Neuronal stem cell (in vitro differentiated cells): ENCODE results near the gene KLK12.

Experiments
- DNase-seq: peaks from one replicate; pipeline ENCODE4 v3.0.0-alpha.2; 2013; ENCODE audit warnings: low spot score
- H2AFZ ChIP-seq: one replicate; pipeline ENCODE4 v1.6.1; 2013; ENCODE audit warnings: mild to moderate bottlenecking, low read length, inconsistent platforms
- H2AK5ac ChIP-seq: 2 replicates; pipeline ENCODE4 v1.6.1; 2013; ENCODE audit warnings: low read depth, mild to moderate bottlenecking, inconsistent platforms, low read length, moderate library complexity, mixed read lengths
- H2BK120ac ChIP-seq: 2 replicates; pipeline ENCODE4 v1.6.1; 2013; ENCODE audit warnings: low read depth, mild to moderate bottlenecking, inconsistent platforms, low read length, moderate library complexity, mixed read lengths
- H2BK12ac ChIP-seq: one replicate; pipeline ENCODE4 v1.6.1; 2013; ENCODE audit warnings: low read length, inconsistent platforms
- H2BK15ac ChIP-seq: 2 replicates; pipeline ENCODE4 v1.6.1; 2013; ENCODE audit warnings: mild to moderate bottlenecking, low read length, inconsistent platforms, mixed read lengths
- H2BK5ac ChIP-seq: one replicate; pipeline ENCODE4 v1.6.1; 2013; ENCODE audit warnings: inconsistent platforms, mild to moderate bottlenecking, low read length, moderate library complexity
- H3K14ac ChIP-seq: one replicate; pipeline ENCODE4 v1.6.1; 2013; ENCODE audit warnings: low read length, inconsistent platforms
- H3K18ac ChIP-seq: 2 replicates; pipeline ENCODE4 v1.6.1; 2013; ENCODE audit warnings: low read length, inconsistent platforms
- H3K23ac ChIP-seq: 2 replicates; pipeline ENCODE4 v1.6.1; 2013; ENCODE audit warnings: low read depth, mild to moderate bottlenecking, mixed read lengths, low read length, inconsistent platforms; ENCODE audit not compliant: poor library complexity
- H3K27ac ChIP-seq: replicated peaks from 3 replicates; pipeline ENCODE4 v1.5.1; 2013; ENCODE audit warnings: low read length, inconsistent platforms
- H3K27me3 ChIP-seq, 3 experiments: 2 replicates each; pipeline ENCODE4 v1.6.1; 2013; ENCODE audit warnings: low read length in 3 of 3, mild to moderate bottlenecking in 2 of 3, inconsistent platforms in 1 of 3, low read depth in 1 of 3, mixed read lengths in 1 of 3, moderate library complexity in 1 of 3; ENCODE audit not compliant: control insufficient read depth in 3 of 3, insufficient read depth in 3 of 3
- H3K36me3 ChIP-seq, 2 donors: replicated peaks in 1 of 2; 2 replicates each; pipeline ENCODE4 v1.6.1; 2013; ENCODE audit warnings: low read length in 2 of 2; ENCODE audit not compliant: control insufficient read depth in 2 of 2, insufficient read depth in 2 of 2
- H3K4ac ChIP-seq: 2 replicates; pipeline ENCODE4 v1.6.1; 2013; ENCODE audit warnings: inconsistent platforms, mild to moderate bottlenecking, low read length, moderate library complexity
- H3K4me1 ChIP-seq, 2 donors: 1 replicate in 1 of 2; 2 replicates in 1 of 2; pipeline ENCODE4 v1.6.1; 2013; ENCODE audit warnings: low read length in 2 of 2, low read depth in 1 of 2; ENCODE audit not compliant: control insufficient read depth in 2 of 2, insufficient read depth in 1 of 2
- H3K4me2 ChIP-seq: one replicate; pipeline ENCODE4 v1.6.1; 2013; ENCODE audit warnings: mild to moderate bottlenecking, low read length, inconsistent platforms; ENCODE audit not compliant: insufficient read depth, poor library complexity, severe bottlenecking
- H3K4me3 ChIP-seq, 2 donors: 2 replicates each; pipeline ENCODE4 v1.5.1; 2013; ENCODE audit warnings: low read length in 2 of 2, mild to moderate bottlenecking in 2 of 2, inconsistent platforms in 1 of 2, moderate library complexity in 1 of 2
- H3K79me1 ChIP-seq: one replicate; pipeline ENCODE4 v1.6.1; 2013; ENCODE audit warnings: low read depth, mild to moderate bottlenecking, inconsistent platforms, low read length, moderate library complexity
- H3K9ac ChIP-seq: one replicate; pipeline ENCODE4 v1.6.1; 2013; ENCODE audit warnings: mild to moderate bottlenecking, low read depth, low read length, inconsistent platforms; ENCODE audit not compliant: poor library complexity
- H3K9me3 ChIP-seq, 2 donors: replicated peaks in 1 of 2; 2 replicates each; pipeline versions ENCODE3 to v1.6.1; 2013; ENCODE audit warnings: low read length in 2 of 2, mild to moderate bottlenecking in 2 of 2, inconsistent platforms in 1 of 2, low read depth in 1 of 2, mixed read lengths in 1 of 2, moderate library complexity in 1 of 2; ENCODE audit not compliant: control insufficient read depth in 2 of 2, insufficient read depth in 1 of 2
- H4K8ac ChIP-seq: one replicate; pipeline ENCODE4 v1.6.1; 2013; ENCODE audit warnings: low read depth, mild to moderate bottlenecking, inconsistent platforms, low read length, moderate library complexity
- H4K91ac ChIP-seq: one replicate; pipeline ENCODE4 v1.6.1; 2013; ENCODE audit warnings: low read length, low read depth, mild to moderate bottlenecking, inconsistent platforms; ENCODE audit not compliant: poor library complexity
- WGBS, 2 donors: extraction: QIAGEN DNeasy Blood & Tissue Kit; methylation state at CpG; one replicate each; pipeline ENCODE4 v1.1.7; 2013; ENCODE audit warnings: missing lambda C conversion rate in 2 of 2, mixed read lengths in 1 of 2; ENCODE audit not compliant: insufficient read length in 2 of 2, insufficient replicate concordance in 1 of 2; ENCODE audit errors: extremely low coverage in 2 of 2; 5-methylcytosine and 5-hydroxymethylcytosine counted together

Gene KLK12

GRCh38 chr19:51070334-51071094 is 35.7 kb upstream of the KLK12 start:
- Histone ChIP-seq H3K18ac (no peak overlapping the region), H3K27me3 (peaks cover 0 to 29% (median 8%) of the 10 kb centered on the region in 3 experiments), H3K4me3 (no peak overlapping the region), H3K27ac (no peak overlapping the region), H2BK15ac (no peak overlapping the region), H2AK5ac (no peak overlapping the region), H2BK120ac (no peak overlapping the region), H3K79me1 (no peaks in the 10 kb centered on the region), H3K36me3 (no peaks in the 10 kb centered on the region), H2AFZ (no peak overlapping the region), H3K9me3 (no peaks in the 10 kb centered on the region), H2BK5ac (no peak overlapping the region), H3K4me2 (no peak overlapping the region), H3K23ac (no peak overlapping the region), H3K4me1 (no peaks in the 10 kb centered on the region), H3K9ac (no peak overlapping the region), H4K91ac (no peak overlapping the region), H3K4ac (no peak overlapping the region), H4K8ac (no peak overlapping the region), H3K14ac (no peak overlapping the region), H2BK12ac (no peak overlapping the region)
- WGBS, 2 donors: no CpG with 5 or more reads among the region's 5 CpGs
- DNase-seq: no peak

- 100% methylated on average over 1 of the region's 7 CpGs; no CpG with 5 or more reads in 1 of the 2 donors for WGBS, 2 donors
- no peak overlapping the region for H3K9ac ChIP-seq
Observed at GRCh38 chr19:51066393-51067186, 31.8 kb upstream of the KLK12 start.

GRCh38 chr19:51065221-51065960 is 30.6 kb upstream of the KLK12 start:
- no peak overlapping the region for H3K9ac ChIP-seq
- peaks cover 3% of the 10 kb centered on the region in 2 donors for H3K4me1 ChIP-seq
- H2BK12ac ChIP-seq: no peak overlapping the region
- no peak overlapping the region for H3K27ac ChIP-seq
- peak overlapping the region; percentile 71 for H2AFZ ChIP-seq
- peak overlapping the region; percentile 23 for H3K23ac ChIP-seq
- H3K14ac ChIP-seq: no peak overlapping the region
- no peak overlapping the region for H4K91ac ChIP-seq
- H2BK15ac ChIP-seq: no peak overlapping the region
- no peaks in the 10 kb centered on the region for H3K9me3 ChIP-seq
- no peak for DNase-seq
- H2AK5ac ChIP-seq: no peak overlapping the region
- peak overlapping the region; percentile 55 for H3K4me2 ChIP-seq
- no peaks in the 10 kb centered on the region for H3K79me1 ChIP-seq
- H3K4me3 ChIP-seq: peak overlapping the region in 1 of 2 donors; percentile 68
- H2BK120ac ChIP-seq: no peak overlapping the region
- H3K36me3 ChIP-seq: no peaks in the 10 kb centered on the region
- no peak overlapping the region for H4K8ac ChIP-seq
- no CpG with 5 or more reads among the region's 25 CpGs for WGBS, 2 donors
- H3K18ac ChIP-seq: no peak overlapping the region
- no peak overlapping the region for H3K4ac ChIP-seq
- H2BK5ac ChIP-seq: no peak overlapping the region
- H3K27me3 ChIP-seq: peaks cover 0 to 39% (median 17%) of the 10 kb centered on the region in 3 experiments

More at GRCh38 chr19:51066393-51067186, 31.8 kb upstream of the KLK12 start:
- no peaks in the 10 kb centered on the region for H3K79me1 ChIP-seq
- no peak overlapping the region for H3K27ac ChIP-seq
- no peak overlapping the region for H2AK5ac ChIP-seq
- H3K18ac ChIP-seq: no peak overlapping the region
- H3K36me3 ChIP-seq: no peaks in the 10 kb centered on the region
- no peak overlapping the region for H4K91ac ChIP-seq
- H2BK120ac ChIP-seq: no peak overlapping the region
- no peak for DNase-seq
- H2BK15ac ChIP-seq: no peak overlapping the region
- peaks cover 0 to 39% (median 17%) of the 10 kb centered on the region in 3 experiments for H3K27me3 ChIP-seq
- peaks cover 3% of the 10 kb centered on the region in 2 donors for H3K4me1 ChIP-seq
- H3K9me3 ChIP-seq: no peaks in the 10 kb centered on the region
- H3K4me2 ChIP-seq: no peak overlapping the region
- no peak overlapping the region for H2AFZ ChIP-seq
- no peak overlapping the region for H3K14ac ChIP-seq
- no peak overlapping the region for H3K4me3 ChIP-seq
- no peak overlapping the region for H4K8ac ChIP-seq
- H2BK5ac ChIP-seq: no peak overlapping the region
- no peak overlapping the region for H3K23ac ChIP-seq
- no peak overlapping the region for H2BK12ac ChIP-seq
- H3K4ac ChIP-seq: no peak overlapping the region
